ENCODE results near the gene ATP9B. TPM values are rescaled to one million over a fixed set of nuclear protein-coding genes. Genes with fewer than 3 reads are reported as not detected.
A peak's percentile ranks its signal among the peaks of the same experiment; 100 is the strongest.
"Not testable (repeated sequence)": the region's sequence is repeated elsewhere in the genome, so short reads cannot be mapped to it uniquely, and the experiment has no call there.

ATP9B gene
- total RNA-seq, 8 experiments from 2014 or later: 15.6 to 44.1 (median 21.6) TPM

- peaks cover 0 to 3% of the 10 kb centered on the region in 2 donors for H3K4me1 ChIP-seq (replicated peaks in 1 of 2)
- no peak overlapping the region for H3K4me3 ChIP-seq
- peak in 4 of 8 experiments; percentile 12 to 82 (median 70) for ATAC-seq (replicated peaks in 6 of 8)
- 59 to 94% (median 80%) methylated on average over 1 to 6 of the region's 10 CpGs; no CpG with 5 or more reads in 1 of the 10 experiments for WGBS, 10 experiments
- no peak overlapping the region for H3K27ac ChIP-seq
- in situ Hi-C loops (cut with MboI; ENCODE audit: low pct_unique_long_range_greater_than_20kb in 2 of 9, low sequenced_read_pairs in 9 of 9, unreplicated experiment in 9 of 9): loop anchor here in 7 of 9 experiments (10.0 to 25.0 kb wide), 4 partner anchors 162 to 287 kb away; no protein-coding TSS in a partner anchor
Measured at GRCh38 chr18:79375441-79376154, 306.4 kb downstream of the ATP9B start.

GRCh38 chr18:79376661-79377060, 307.5 kb downstream of the ATP9B start:
- in situ Hi-C loops (cut with MboI; ENCODE audit: low pct_unique_long_range_greater_than_20kb in 2 of 9, low sequenced_read_pairs in 9 of 9, unreplicated experiment in 9 of 9): loop anchor here in 7 of 9 experiments (10.0 to 25.0 kb wide), 4 partner anchors 161 to 286 kb away; no protein-coding TSS in a partner anchor
- H3K4me1 ChIP-seq (replicated peaks in 1 of 2); ATAC-seq (replicated peaks in 6 of 8); H3K27ac ChIP-seq; H3K4me3 ChIP-seq: not testable (repeated sequence)
- 65 to 100% (median 91%) methylated on average over 1 to 10 of the region's 12 CpGs; no CpG with 5 or more reads in 3 of the 10 experiments for WGBS, 10 experiments

DNA sequence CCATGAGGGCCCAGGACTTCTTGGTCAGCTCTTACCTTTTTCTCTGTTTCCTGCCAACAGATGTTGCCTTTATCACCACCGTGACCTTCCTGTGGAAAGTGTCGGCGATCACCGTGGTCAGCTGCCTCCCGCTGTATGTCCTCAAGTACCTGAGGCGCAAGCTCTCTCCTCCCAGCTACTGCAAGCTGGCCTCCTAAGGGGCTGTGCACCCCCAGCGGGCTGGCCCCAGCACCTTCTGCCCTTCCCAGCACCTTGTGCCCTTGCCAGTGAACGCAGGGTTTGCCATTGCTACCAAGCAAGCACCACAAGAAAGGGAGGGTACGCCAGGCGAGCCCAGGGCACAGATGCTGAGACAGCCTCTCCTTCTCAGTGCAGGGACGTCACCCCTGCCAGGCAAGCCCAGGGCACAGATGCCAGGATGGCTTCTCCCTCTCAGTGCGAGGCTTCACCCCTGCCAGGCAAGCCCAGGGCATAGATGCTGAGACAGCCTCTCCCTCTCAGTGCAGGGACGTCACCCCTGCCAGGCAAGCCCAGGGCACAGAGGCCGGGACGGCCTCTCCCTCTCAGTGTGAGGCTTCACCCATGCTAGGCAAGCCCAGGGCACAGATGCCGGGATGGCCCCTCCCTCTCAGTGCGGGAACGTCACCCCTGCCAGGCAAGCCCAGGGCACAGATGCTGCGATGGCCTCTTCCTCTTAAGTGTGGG, 308.1 kb downstream of the ATP9B start:
- in situ Hi-C loops (cut with MboI; ENCODE audit: low pct_unique_long_range_greater_than_20kb in 2 of 9, low sequenced_read_pairs in 9 of 9, unreplicated experiment in 9 of 9): loop anchor here in 7 of 9 experiments (10.0 to 25.0 kb wide), 4 partner anchors 160 to 285 kb away; no protein-coding TSS in a partner anchor
- 82 to 100% (median 90%) methylated on average over 1 to 10 of the region's 19 CpGs; no CpG with 5 or more reads in 1 of the 10 experiments for WGBS, 10 experiments
- Histone ChIP-seq H3K4me1 (replicated peaks in 1 of 2) (peaks cover 0 to 3% of the 10 kb centered on the region in 2 donors), H3K4me3 (no peak overlapping the region), H3K27ac (no peak overlapping the region)
- ATAC-seq (replicated peaks in 6 of 8): no peak

DNA sequence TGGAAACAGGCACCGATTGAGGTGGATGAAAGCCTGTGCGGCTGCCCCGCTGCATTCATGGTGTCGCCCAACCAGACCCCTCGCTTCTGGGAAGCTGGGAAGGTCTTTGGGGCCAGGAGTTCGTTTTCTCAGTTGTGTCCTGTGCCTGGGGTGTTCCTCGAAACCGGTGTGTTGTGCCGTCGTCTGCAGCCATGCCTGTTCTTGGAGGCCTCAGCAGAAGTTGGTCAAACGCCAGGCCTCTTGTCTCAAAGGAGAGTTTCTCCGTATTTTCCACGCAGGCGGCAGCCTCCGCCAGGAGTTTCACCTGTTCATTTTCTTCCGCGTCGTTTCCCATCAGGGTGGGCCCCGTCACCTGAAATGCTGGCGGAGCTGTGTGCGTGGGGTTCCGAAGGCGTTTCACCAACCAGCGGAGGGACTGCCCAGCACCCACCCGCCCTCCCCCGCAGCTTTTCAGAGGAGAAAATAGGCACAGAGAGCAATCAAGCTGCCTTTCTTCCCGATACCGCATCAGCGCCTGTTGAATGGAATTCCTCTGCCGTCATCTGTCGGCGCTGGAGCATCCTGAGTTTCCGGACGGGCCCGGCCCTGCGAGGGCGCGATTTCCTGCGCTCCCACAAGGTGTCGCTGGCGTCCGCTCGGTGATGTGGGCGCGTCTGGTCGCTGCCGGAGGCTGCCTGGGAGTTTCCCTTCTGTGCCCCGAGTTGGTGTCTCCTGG, 309.5 kb downstream of the ATP9B start:
- Histone ChIP-seq H3K4me1 (replicated peaks in 1 of 2) (peaks cover 0 to 3% of the 10 kb centered on the region in 2 donors), H3K4me3 (no peak overlapping the region), H3K27ac (no peak overlapping the region)
- 0 to 100% (median 70%) methylated on average over 1 to 13 of the region's 48 CpGs; no CpG with 5 or more reads in 1 of the 10 experiments for WGBS, 10 experiments
- in situ Hi-C loops (cut with MboI; ENCODE audit: low pct_unique_long_range_greater_than_20kb in 2 of 9, low sequenced_read_pairs in 9 of 9, unreplicated experiment in 9 of 9): loop anchor here in 7 of 9 experiments (10.0 to 25.0 kb wide), 4 partner anchors 159 to 284 kb away; no protein-coding TSS in a partner anchor
- ATAC-seq (replicated peaks in 6 of 8): peak; percentile 77 to 93 (median 90)

DNA sequence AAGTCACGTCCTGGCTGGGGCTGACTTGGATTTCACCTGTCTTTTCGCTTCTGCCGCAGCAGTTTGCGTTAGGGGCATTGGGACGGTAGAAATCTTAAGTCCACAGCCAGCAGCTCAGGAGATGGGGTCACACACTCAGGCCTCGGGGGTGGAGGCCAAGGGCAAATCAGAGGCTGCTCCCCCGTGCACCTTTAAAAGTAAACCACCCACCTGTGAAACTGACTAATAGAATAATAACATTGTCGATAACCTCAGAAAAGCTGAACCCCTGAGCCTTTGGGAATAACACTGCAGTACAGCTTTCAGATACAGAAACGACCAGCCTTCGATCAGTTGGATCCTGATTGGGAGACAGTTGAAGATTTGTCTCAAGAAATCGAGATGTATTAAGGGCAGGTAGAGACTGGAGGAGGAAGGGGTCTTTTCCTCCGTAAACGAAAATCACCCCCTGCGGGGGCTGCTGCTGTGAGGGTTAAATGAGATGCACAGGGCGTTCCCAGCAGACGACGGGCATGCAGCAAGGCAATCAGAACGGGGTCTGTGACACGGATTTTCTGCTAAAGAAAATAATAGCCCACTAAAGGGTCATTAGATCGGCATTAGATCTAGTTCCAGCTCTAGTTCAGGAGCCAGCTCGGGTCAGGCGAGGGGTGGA, 310.2 kb downstream of the ATP9B start:
- Histone ChIP-seq H3K4me1 (replicated peaks in 1 of 2) (peaks cover 0 to 3% of the 10 kb centered on the region in 2 donors), H3K4me3 (no peak overlapping the region), H3K27ac (no peak overlapping the region)
- in situ Hi-C loops (cut with MboI; ENCODE audit: low pct_unique_long_range_greater_than_20kb in 2 of 9, low sequenced_read_pairs in 9 of 9, unreplicated experiment in 9 of 9): loop anchor here in 7 of 9 experiments (10.0 to 25.0 kb wide), 4 partner anchors 158 to 283 kb away; no protein-coding TSS in a partner anchor
- 49 to 100% (median 65%) methylated on average over 1 to 16 of the region's 22 CpGs; no CpG with 5 or more reads in 1 of the 10 experiments for WGBS, 10 experiments
- ATAC-seq (replicated peaks in 6 of 8): no peak

DNA sequence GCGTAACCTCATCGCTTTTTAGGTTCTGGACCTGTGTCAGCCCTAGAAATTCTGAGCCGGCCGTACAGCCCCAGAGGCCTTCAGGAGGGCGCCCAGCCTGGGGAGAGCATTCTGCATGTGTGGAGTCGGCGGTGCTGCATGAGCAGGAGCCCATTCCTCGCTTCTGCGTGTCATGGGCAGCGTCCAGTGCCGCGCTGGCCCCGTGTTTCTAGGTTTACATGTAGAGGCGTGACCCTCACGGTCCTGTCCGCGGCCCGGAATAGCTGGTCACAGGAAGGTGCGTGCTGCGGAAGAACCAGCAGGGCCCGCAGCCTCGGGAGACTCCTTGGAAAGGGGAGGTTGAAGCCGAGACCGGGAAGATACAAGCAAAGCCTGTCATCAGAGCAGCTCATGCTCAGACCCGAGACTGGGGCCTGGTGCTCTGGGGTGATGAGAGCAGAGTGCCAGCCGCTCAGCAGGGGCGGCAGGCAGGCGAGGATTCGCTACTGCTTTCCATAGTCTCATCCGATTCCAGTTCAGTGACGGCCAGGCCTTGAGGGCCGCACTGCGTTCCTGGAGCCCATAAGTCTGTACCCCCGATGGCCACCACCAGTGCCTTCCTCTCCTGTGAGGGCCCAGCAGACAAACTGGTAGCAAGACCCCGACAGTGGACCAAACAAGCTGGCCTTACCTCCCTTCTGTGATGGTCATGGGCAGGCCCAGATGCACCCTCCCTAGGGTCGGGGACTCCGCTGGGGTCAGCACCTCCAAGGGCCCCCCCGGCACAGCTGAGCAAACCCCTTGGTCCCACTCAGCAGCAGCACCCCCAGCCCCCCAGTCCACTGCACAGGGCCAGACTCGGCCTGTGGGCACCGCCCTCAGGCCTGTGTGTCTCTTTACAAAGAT, 311.0 kb downstream of the ATP9B start:
- Histone ChIP-seq H3K4me1 (replicated peaks in 1 of 2) (peaks cover 0 to 3% of the 10 kb centered on the region in 2 donors), H3K27ac (no peak overlapping the region), H3K4me3 (no peak overlapping the region)
- in situ Hi-C loops (cut with MboI; ENCODE audit: low pct_unique_long_range_greater_than_20kb in 2 of 9, low sequenced_read_pairs in 9 of 9, unreplicated experiment in 9 of 9): loop anchor here in 8 of 9 experiments (10.0 to 25.0 kb wide), 4 partner anchors 157 to 282 kb away; no protein-coding TSS in a partner anchor
- 70 to 100% (median 91%) methylated on average over 1 to 12 of the region's 40 CpGs; no CpG with 5 or more reads in 3 of the 10 experiments for WGBS, 10 experiments
- ATAC-seq (replicated peaks in 6 of 8): peak in 2 of 8 experiments; percentile 2

DNA sequence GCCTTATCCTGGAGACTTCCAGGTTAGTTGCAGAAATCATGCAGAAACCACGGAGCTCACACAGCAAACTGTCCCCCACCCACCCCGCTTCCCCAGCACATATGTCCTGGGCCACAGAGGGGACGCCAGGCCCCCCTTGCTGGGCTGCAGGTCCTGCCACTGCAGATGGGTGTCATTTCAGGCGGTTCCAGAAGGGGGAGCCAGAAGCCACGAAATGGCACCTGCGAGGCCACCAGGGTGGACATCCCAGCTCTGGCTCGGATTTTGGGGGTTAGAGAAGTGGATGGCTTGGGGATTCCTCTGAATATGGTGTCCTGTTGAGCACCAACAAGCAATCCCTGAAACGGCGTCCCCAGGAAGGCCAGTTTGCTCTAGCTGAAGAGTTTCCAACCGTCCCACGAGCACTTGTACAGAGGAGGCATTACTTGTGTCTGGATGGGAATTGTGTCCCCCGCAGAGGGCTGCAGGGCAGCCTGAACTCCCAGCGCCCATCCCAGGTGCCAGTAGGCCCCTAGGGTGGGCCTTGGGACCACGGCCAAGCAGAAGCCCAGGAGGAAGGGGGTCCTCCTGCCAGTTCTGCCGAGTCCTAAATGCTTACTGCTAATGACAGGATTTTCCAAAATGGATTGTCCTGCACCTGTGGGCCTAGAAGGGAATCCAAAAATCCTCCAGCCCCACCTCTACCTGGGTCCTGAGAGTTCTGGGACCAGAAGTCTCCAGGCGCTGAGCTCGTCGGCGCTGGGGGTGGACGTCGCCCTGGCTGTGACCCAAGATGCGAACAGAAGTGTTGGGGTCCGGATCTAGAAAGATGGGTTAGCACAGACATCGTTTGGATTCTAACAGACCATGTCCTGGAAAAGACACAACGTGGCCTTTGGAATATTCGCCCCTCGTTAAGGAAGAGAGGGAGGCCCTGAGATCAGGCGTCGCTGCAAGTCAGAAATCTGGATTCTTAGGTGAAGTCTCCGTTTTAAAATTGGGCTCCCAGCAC, 311.9 kb downstream of the ATP9B start:
- WGBS, 10 experiments: 20 to 100% (median 73%) methylated on average over 1 to 19 of the region's 30 CpGs; no CpG with 5 or more reads in 4 of the 10 experiments
- Histone ChIP-seq H3K27ac (no peak overlapping the region), H3K4me1 (replicated peaks in 1 of 2) (peaks cover 0 to 7% of the 10 kb centered on the region in 2 donors), H3K4me3 (no peak overlapping the region)
- peak; percentile 45 to 69 (median 55) for ATAC-seq (replicated peaks in 6 of 8)
- in situ Hi-C loops (cut with MboI; ENCODE audit: low pct_unique_long_range_greater_than_20kb in 2 of 9, low sequenced_read_pairs in 9 of 9, unreplicated experiment in 9 of 9): loop anchor here in 7 of 9 experiments (10.0 to 25.0 kb wide), 4 partner anchors 156 to 281 kb away; no protein-coding TSS in a partner anchor

- in situ Hi-C loops (cut with MboI; ENCODE audit: low pct_unique_long_range_greater_than_20kb in 2 of 9, low sequenced_read_pairs in 9 of 9, unreplicated experiment in 9 of 9): loop anchor here in 7 of 9 experiments (10.0 to 25.0 kb wide), 4 partner anchors 155 to 280 kb away; no protein-coding TSS in a partner anchor
- 20 to 100% (median 85%) methylated on average over 2 to 4 of the region's 16 CpGs; no CpG with 5 or more reads in 3 of the 10 experiments for WGBS, 10 experiments
- ATAC-seq (replicated peaks in 6 of 8): no peak
- Histone ChIP-seq H3K4me3 (no peak overlapping the region), H3K27ac (no peak overlapping the region), H3K4me1 (replicated peaks in 1 of 2) (peaks cover 0 to 7% of the 10 kb centered on the region in 2 donors)
Measured at GRCh38 chr18:79381811-79382311, 312.7 kb downstream of the ATP9B start.

DNA sequence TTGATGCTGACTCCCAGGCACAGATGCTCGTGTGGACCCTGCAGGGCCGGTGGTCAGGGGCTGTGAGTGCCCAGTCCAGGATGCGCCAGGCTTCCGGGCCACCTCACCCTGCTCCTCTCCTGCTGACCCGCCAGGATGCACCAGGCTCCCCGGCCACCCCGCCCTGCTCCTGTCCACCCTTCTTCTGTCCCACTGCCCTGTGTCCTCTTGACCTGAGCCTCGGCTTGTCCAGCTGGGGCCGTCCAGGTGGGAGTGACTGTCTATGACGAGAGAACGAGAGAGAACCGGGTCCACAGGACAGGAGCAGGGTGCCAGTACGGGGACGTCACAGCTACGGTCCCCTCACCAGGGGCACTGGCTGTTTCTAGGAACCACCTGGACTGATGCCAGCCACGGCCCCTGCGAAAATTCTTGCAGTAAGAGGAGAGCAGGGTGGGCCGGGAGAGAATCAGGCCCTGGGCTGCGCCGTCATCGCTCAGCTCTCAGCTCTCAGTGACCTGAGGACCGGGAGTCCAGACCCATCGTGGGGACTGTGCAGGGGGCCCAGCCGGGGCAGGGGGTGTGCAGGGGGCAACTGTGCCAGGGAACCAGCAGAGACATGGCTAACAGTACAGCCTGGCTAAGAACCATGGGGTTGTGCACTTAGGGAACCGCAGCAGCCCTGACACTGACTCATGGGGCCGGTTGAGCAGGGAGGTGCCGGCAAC, 313.6 kb downstream of the ATP9B start:
- in situ Hi-C loops (cut with MboI; ENCODE audit: low pct_unique_long_range_greater_than_20kb in 2 of 9, low sequenced_read_pairs in 9 of 9, unreplicated experiment in 9 of 9): loop anchor here in 7 of 9 experiments (10.0 to 25.0 kb wide), 4 partner anchors 154 to 279 kb away; no protein-coding TSS in a partner anchor
- no peak overlapping the region for H3K4me3 ChIP-seq
- H3K4me1 ChIP-seq (replicated peaks in 1 of 2): peaks cover 0 to 7% of the 10 kb centered on the region in 2 donors
- ATAC-seq (replicated peaks in 6 of 8): no peak
- 60 to 100% methylated on average over 1 of the region's 27 CpGs; no CpG with 5 or more reads in 8 of the 10 experiments for WGBS, 10 experiments
- no peak overlapping the region for H3K27ac ChIP-seq

All from motor neuron (in vitro differentiated cells).